ENCODE results near the gene ST7. TPM values are rescaled to one million over a fixed set of nuclear protein-coding genes. Genes with fewer than 3 reads are reported as not detected.

ST7 gene
- total and polyA plus RNA-seq, 2 of the 13 experiments (the other 11 are each of a cell fraction or from before 2014, with no cell fraction given) = 17.3 to 23.5 TPM

DNA sequence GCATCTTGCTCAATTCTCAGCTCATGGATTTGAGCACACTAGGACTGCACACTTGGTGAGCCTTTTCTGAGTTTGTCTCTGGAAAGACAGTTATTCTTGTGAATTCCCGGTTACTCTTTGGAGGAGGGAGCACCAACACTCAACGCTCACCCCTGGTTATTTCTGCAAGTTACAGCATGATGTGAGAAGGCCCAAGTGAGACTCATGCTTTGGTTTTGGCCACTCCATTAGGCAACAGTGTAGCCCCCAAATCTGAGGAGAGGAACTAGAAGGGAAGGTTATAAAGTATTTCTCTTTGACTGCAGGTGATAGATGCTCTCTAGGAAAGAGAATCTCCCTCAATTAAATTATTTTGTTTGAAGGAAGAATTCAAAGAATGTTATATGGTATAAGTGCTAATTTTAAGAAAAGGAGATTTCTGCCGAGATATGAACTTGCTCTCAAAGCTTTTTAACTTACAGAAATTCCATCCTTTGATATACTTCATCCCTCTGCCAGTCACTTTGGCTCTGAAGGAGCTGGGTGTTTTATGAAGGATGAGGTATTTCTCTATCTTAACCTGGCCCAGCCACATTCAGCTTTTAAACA, 186.2 kb downstream of the ST7 start (continued):
- TF ChIP-seq, protein P1, sequence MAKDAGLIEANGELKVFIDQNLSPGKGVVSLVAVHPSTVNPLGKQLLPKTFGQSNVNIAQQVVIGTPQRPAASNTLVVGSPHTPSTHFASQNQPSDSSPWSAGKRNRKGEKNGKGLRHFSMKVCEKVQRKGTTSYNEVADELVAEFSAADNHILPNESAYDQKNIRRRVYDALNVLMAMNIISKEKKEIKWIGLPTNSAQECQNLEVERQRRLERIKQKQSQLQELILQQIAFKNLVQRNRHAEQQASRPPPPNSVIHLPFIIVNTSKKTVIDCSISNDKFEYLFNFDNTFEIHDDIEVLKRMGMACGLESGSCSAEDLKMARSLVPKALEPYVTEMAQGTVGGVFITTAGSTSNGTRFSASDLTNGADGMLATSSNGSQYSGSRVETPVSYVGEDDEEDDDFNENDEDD (CRISPR knock-in tag; IDR thresholded peaks at IDR 0.05; ENCODE audit: borderline replicate concordance) = no peak
- no peak for TF ChIP-seq ETV6 (CRISPR knock-in tag; conservative IDR thresholded peaks at IDR 0.05)

DNA sequence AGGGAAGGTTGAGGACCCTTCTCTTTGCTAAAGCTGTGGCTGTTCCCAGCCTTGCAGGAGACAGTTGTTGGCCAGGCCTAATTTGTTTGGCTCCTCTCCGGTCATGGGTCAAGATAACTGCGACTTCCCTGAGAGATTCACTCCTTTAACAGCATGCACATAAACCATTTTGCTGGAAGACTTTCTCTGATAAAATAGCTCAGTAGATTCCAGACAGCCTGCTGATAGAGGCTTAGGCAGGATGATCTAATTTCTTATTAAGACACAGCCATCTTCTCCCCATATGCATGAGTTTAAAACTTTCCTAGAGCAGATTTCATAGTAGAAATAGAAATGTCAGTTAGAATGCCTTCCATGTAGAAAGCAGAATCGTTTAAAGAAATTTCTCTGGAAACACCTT, 187.6 kb downstream of the ST7 start:
- BruUV-seq (replicated peaks) = no TSS peak
- Histone ChIP-seq H3K79me2 (ENCODE audit: insufficient read depth, low read length) (no peaks in the 10 kb centered on the region), H3K36me3 (replicated peaks in 1 of 2; ENCODE audit: control insufficient read depth in 1 of 2, insufficient read depth in 2 of 2, low read length in 2 of 2) (peaks cover 3 to 10% of the 10 kb centered on the region in 2 experiments; a peak in 3 of 5 replicates), H3K9ac (ENCODE audit: insufficient read depth, low read depth, low read length) (no peak overlapping the region), H2AFZ (ENCODE audit: low read length) (no peak overlapping the region), H4K20me1 (ENCODE audit: insufficient read depth, low read length) (no peaks in the 10 kb centered on the region), H3K27me3 (ENCODE audit: control insufficient read depth in 1 of 2, insufficient read depth in 2 of 2, low read length in 2 of 2) (no peaks in the 10 kb centered on the region), H3K4me1 (ENCODE audit: insufficient read depth, low read length) (peaks cover 9% of the 10 kb centered on the region), H3K9me3 (ENCODE audit: low read length) (no peaks in the 10 kb centered on the region), H3K27ac (ENCODE audit: extremely low read length, insufficient read depth, low read length) (no peak overlapping the region), H3K4me2 (ENCODE audit: low read depth, low read length) (no peak overlapping the region), H3K4me3 (replicated peaks in 1 of 3; ENCODE audit: insufficient read depth in 1 of 3, low read depth in 2 of 3, low read length in 3 of 3) (no peak overlapping the region)
- WGBS (ENCODE audit: low lambda C conversion rate) = 87% methylated on average over 2 of the region's 3 CpGs
- in situ Hi-C loops (cut with HindIII; ENCODE audit: extremely low pct_ligation_motif_present, low pct_unique_long_range_greater_than_20kb) (no loop called here), intact Hi-C loops (cut with micrococcal nuclease; ENCODE audit: unreplicated experiment) (no loop called here)
- CTCF ChIA-PET (ENCODE audit: low intra/inter-chr PET ratio, low total read pairs) = no interaction called here
- FAIRE-seq (no peak), DNase-seq (ENCODE audit: low spot score) (no peak), ATAC-seq (no peak)
- POLR2A ChIA-PET = no interaction called here
- TF ChIP-seq, protein P2, sequence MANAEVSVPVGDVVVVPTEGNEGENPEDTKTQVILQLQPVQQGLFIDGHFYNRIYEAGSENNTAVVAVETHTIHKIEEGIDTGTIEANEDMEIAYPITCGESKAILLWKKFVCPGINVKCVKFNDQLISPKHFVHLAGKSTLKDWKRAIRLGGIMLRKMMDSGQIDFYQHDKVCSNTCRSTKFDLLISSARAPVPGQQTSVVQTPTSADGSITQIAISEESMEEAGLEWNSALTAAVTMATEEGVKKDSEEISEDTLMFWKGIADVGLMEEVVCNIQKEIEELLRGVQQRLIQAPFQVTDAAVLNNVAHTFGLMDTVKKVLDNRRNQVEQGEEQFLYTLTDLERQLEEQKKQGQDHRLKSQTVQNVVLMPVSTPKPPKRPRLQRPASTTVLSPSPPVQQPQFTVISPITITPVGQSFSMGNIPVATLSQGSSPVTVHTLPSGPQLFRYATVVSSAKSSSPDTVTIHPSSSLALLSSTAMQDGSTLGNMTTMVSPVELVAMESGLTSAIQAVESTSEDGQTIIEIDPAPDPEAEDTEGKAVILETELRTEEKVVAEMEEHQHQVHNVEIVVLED (CRISPR knock-in tag; IDR thresholded peaks at IDR 0.05; ENCODE audit: borderline replicate concordance) = no peak
- TF ChIP-seq, protein P3, sequence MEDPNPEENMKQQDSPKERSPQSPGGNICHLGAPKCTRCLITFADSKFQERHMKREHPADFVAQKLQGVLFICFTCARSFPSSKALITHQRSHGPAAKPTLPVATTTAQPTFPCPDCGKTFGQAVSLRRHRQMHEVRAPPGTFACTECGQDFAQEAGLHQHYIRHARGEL (CRISPR knock-in tag; IDR thresholded peaks at IDR 0.05) = no peak
- TF ChIP-seq, protein P4, sequence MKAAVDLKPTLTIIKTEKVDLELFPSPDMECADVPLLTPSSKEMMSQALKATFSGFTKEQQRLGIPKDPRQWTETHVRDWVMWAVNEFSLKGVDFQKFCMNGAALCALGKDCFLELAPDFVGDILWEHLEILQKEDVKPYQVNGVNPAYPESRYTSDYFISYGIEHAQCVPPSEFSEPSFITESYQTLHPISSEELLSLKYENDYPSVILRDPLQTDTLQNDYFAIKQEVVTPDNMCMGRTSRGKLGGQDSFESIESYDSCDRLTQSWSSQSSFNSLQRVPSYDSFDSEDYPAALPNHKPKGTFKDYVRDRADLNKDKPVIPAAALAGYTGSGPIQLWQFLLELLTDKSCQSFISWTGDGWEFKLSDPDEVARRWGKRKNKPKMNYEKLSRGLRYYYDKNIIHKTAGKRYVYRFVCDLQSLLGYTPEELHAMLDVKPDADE (CRISPR knock-in tag; IDR thresholded peaks at IDR 0.05) = no peak
- TF ChIP-seq, protein P5, sequence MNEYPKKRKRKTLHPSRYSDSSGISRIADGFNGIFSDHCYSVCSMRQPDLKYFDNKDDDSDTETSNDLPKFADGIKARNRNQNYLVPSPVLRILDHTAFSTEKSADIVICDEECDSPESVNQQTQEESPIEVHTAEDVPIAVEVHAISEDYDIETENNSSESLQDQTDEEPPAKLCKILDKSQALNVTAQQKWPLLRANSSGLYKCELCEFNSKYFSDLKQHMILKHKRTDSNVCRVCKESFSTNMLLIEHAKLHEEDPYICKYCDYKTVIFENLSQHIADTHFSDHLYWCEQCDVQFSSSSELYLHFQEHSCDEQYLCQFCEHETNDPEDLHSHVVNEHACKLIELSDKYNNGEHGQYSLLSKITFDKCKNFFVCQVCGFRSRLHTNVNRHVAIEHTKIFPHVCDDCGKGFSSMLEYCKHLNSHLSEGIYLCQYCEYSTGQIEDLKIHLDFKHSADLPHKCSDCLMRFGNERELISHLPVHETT (CRISPR knock-in tag; conservative IDR thresholded peaks at IDR 0.05) = no peak
- TF ChIP-seq NR1H2 (CRISPR knock-in tag; IDR thresholded peaks at IDR 0.05; ENCODE audit: borderline replicate concordance, low read depth) = no peak
